GM12878 (cell line): ENCODE measurements around the gene ATP5MK. TPM values are rescaled to one million over a fixed set of nuclear protein-coding genes. Genes with fewer than 3 reads are reported as not detected.
A peak's percentile ranks its signal among the peaks of the same experiment; 100 is the strongest.

Experiments
- BHLHE40 ChIP-seq, 2 experiments: fragments of 450-650 bp in 1 of 2; IDR thresholded peaks; 2 replicates each; pipeline ENCODE4 v1.6.1; 2011 to 2017; ENCODE audit warnings: low read depth in 2 of 2, borderline replicate concordance in 1 of 2, improper control_type of control experiment in 1 of 2, low read length in 1 of 2, mild to moderate bottlenecking in 1 of 2
- CBFB ChIP-seq: IDR thresholded peaks from 2 replicates; pipeline ENCODE4 v1.6.1; 2016; ENCODE audit warnings: antibody characterized with exemption, low read depth
- CEBPZ ChIP-seq: fragments of 150-350 bp; IDR thresholded peaks from 2 replicates; pipeline ENCODE4 v1.6.1; 2016; ENCODE audit warnings: low read depth, low read length
- HSF1 ChIP-seq: fragments of 150-350 bp; IDR thresholded peaks from 2 replicates; pipeline ENCODE4 v1.6.1; 2014; ENCODE audit warnings: mild to moderate bottlenecking, low read depth, low read length
- KLF5 ChIP-seq: fragments of 450-650 bp; IDR thresholded peaks from 2 replicates; pipeline ENCODE4 v1.6.1; 2014; ENCODE audit warnings: mild to moderate bottlenecking; ENCODE audit not compliant: partially characterized antibody
- MAX ChIP-seq: IDR thresholded peaks from 2 replicates; pipeline ENCODE4 v1.6.1; 2012; ENCODE audit warnings: low read depth, low read length, improper control_type of control experiment
- MTA2 ChIP-seq: fragments of 450-650 bp; IDR thresholded peaks from 2 replicates; pipeline ENCODE4 v1.6.1; 2016; ENCODE audit warnings: low read depth, mild to moderate bottlenecking, moderate library complexity
- NBN ChIP-seq: fragments of 450-650 bp; IDR thresholded peaks from 2 replicates; pipeline ENCODE4 v1.6.1; 2016
- PAX8 ChIP-seq: fragments of 450-650 bp; IDR thresholded peaks from 2 replicates; pipeline ENCODE4 v1.6.1; 2017; ENCODE audit warnings: mild to moderate bottlenecking, moderate library complexity
- POU2F2 ChIP-seq: IDR thresholded peaks from 3 replicates; pipeline ENCODE4 v1.6.1; 2011; ENCODE audit warnings: low read depth, mild to moderate bottlenecking, low read length, borderline replicate concordance
- RELB ChIP-seq: fragments of 450-650 bp; IDR thresholded peaks from 2 replicates; pipeline ENCODE4 v1.6.1; 2017; ENCODE audit warnings: low read depth, mild to moderate bottlenecking, moderate library complexity
- SREBF2 ChIP-seq: IDR thresholded peaks from 2 replicates; pipeline ENCODE4 v1.6.1; 2012; ENCODE audit warnings: mild to moderate bottlenecking, low read length
- STAT3 ChIP-seq: IDR thresholded peaks from 2 replicates; pipeline ENCODE4 v1.6.1; 2011; ENCODE audit warnings: low read depth, low read length, improper control_type of control experiment
- YBX1 ChIP-seq: fragments of 450-650 bp; IDR thresholded peaks from 2 replicates; pipeline ENCODE4 v1.6.1; 2016; ENCODE audit warnings: antibody characterized with exemption
- ZBTB33 ChIP-seq: fragments of 450-650 bp; IDR thresholded peaks from 2 replicates; pipeline ENCODE4 v1.6.1; 2017; ENCODE audit warnings: mild to moderate bottlenecking
- ZNF207 ChIP-seq: fragments of 450-650 bp; IDR thresholded peaks from 2 replicates; pipeline ENCODE4 v1.6.1; 2014; ENCODE audit warnings: antibody characterized with exemption, mild to moderate bottlenecking, borderline replicate concordance
- polyA plus RNA-seq, 11 experiments: library from polyadenylated mRNA; depleted of rRNA in 4 of 11; unstranded in 6 of 11; stranded (reverse) in 5 of 11; fragments of >200 nt; fragmentation: Nextera tagmentation in 4 of 11; fragmentation: Illumina TruSeq in 1 of 11; extraction: Ambion mirVana in 4 of 11; extraction: Trizol in 1 of 11; gene quantifications; 1 replicate in 1 of 11; 2 replicates in 10 of 11; pipeline versions ENCODE4 v1.2.1 to v1.2.3, GENCODE V29; 2011 to 2016; ENCODE audit warnings: inconsistent platforms in 2 of 11, missing spikeins in 2 of 11, low read depth in 1 of 11
- total RNA-seq, 4 experiments: library from RNA; depleted of rRNA in 3 of 4; stranded (reverse); fragments of >200 nt in 3 of 4; fragmentation: Illumina TruSeq in 1 of 4; extraction: Trizol in 1 of 4; gene quantifications; 2 replicates each; pipeline versions ENCODE4 v1.2.1 to v1.2.3, GENCODE V29; 2013 to 2021

The ATP5MK gene
- total and polyA plus RNA-seq, 10 of the 15 experiments (the other 5 are each of a cell fraction or from before 2014, with no cell fraction given), result 240 to 1,790 (median 626) TPM

- TF ChIP-seq CEBPZ, result peak; percentile 77
- peak; percentile 65; the same call in 1 of the 2 replicates for TF ChIP-seq SREBF2
- 0 out of 2 replicates have a peak, but pooled peaks have one; percentile 40 for TF ChIP-seq ZNF207
- no peak for TF ChIP-seq PAX8
- no peak for TF ChIP-seq HSF1
- peak; percentile 12; the same call in 1 of the 3 replicates for TF ChIP-seq POU2F2
- TF ChIP-seq CBFB, result peak; percentile 61; the same call in 1 of the 2 replicates
- TF ChIP-seq ZBTB33, result no peak
- no peak for TF ChIP-seq YBX1
- peak; percentile 84 to 90 for TF ChIP-seq BHLHE40 (IDR thresholded peaks at IDR 0.05; ENCODE audit: borderline replicate concordance in 1 of 2, low read depth in 2 of 2, low read length in 1 of 2)
- peak; percentile 64; the same call in 1 of the 2 replicates for TF ChIP-seq RELB
- peak; percentile 52 for TF ChIP-seq NBN
- peak; percentile 93 for TF ChIP-seq MAX
- TF ChIP-seq STAT3, result no peak; the same call in 1 of the 2 replicates
- peak; percentile 76 for TF ChIP-seq KLF5
- TF ChIP-seq MTA2, result peak; percentile 7; the same call in 1 of the 2 replicates
These were observed at the start of gene ATP5MK, which contains the start of gene PDCD11 (continued) for GRCh38 chr10:103396067-103396788.
